GM19395 (cell line): Measurements from ENCODE around the gene TCF3.

ENCODE experiments used
- ATAC-seq: cut with Tn5 transposase; IDR thresholded peaks from one replicate; pipeline ENCODE4 v1.9.1; 2021; ENCODE audit warnings: mild to moderate bottlenecking, moderate library complexity; ENCODE audit not compliant: unreplicated experiment

The TCF3 gene

DNA sequence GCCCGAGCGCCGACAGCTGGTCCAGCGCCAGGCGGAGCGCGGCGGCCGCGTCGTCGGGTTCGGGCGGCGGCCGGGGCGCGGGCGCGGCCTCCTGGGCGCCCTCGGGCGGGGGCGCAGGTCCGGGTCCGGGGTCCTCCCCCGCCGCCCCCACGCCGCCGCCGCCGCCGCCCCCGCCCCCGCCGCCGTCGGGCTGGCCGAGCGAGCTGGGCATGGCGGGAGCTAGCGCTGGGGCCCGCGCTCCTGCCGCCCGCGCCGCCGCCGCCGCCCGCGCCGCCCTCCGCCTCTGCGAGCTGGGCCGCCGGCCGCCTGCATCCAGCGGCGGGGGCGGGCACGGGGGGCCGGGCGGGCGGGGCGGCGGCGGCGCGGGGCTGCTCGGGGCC lies 84.6 kb downstream of the TCF3 start:
- ATAC-seq: no peak

DNA sequence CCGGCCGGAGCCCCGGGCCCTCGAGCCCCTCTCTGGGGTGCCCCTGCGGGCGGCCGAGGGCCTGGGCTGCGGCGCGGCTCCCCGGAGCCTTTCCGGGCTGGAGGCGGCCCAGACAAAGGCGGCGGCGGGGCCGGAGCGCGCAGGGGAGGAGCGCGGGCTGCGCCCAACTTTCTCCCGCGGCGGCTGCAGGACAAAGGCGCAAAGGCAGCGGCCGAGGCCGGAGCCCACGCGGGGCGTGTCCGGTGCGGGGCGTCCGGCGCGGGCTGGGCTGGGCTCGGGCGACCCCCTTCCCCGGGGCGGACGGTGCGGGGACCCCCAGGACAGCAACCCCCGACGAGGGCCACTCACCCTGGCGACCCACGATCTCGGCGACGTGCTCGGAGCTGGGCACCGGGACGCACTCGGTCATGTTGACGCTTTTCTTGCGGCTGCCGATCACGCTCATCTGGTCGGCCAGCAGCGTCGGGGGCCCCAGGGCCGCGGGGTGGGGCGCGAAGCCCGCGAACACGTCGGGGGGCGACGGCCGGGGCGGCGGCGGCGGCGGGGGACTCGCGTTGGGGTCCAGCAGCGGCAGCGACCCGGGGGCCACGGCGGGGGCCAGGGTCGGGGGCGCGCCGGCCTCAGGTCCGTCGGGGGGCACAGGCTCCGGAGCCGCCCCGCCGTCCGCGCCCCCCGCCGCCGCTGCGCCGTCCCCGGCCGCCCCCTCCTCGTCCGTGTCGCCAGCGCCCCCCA lies 85.1 kb downstream of the TCF3 start:
- no peak for ATAC-seq

DNA sequence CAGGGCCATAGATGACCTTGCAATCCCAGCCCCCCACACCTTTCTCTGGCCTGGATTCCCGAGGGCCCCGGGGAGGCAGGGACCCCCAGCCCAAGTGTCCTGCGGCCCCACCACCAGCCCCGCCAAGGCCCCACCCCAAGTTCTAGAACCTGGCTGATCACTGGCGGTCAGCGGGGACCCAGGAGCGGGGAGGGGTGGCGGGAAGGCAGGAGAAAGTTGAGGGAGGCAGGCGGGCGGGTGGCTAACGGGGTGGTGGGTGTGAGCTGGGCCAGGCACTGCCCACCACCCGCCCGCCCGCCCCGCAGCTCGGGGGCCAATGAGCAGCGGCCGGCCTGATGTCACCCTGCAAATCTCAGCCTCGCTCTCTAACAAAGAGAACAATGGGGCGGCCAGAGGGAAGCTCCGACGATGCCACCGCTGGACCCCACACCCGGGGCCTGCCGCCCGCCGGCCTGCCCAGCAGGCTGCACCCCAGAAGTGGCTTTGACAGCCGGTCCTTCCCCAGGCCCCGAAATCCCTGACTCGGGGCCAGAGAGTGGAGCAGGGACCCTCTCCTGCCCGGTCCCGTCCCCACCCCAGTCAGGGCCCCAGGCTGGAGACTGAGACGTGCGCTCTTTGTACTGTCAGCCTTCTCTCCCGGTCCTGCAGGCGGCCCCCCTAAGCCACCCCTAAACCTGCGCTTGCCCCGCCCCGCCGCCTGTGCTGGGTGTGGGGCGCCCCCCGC lies 85.9 kb downstream of the TCF3 start:
- ATAC-seq: no peak

DNA sequence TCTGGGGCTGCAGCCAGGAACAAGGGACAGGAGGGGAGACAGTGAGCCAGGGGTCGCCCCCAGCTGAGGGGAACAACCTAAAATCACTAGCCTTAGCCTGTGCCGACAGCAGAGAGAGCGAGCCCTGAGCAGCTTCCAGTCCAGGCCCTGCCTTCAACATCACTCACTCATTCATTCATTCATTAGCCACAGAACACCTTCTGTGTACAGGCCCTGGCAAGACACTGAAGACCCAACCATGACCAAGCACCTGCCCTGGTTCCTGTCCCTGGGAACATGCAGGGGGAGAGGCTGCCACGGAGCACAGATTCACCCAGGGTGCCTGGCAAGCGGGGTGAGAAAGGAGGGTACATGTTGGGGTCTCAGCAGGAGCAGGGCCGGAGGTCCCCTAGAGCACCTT lies 89.2 kb downstream of the TCF3 start:
- no peak for ATAC-seq

DNA sequence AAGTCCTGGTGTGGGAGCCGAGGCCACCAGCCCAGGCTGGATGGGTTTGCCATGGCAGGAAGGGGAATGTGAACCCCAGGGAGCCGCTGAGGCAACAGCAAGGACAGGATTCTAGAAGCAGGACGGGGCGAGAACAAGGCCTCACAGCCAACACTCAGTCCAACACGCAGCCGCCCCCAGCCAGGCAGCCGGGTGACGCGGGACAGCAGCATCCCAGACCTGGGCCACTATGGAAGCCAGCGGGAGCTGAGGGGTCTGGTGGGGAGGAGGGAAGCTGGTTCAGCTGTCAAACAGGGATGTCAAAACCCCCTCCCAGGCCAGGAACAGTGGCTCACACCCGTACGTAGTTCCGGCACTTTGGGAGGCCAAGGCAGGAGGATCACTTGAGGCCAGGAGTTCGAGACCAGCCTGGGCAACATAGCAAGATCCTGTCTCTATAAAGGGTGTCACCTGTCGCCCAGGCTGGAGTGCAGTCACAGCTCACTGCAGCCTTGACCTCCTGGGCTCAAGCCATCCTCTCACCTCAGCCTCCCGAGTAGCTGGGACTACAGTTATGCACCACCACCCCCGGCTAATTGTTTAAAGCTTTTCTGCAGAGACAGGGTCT lies 91.1 kb downstream of the TCF3 start:
- ATAC-seq: no peak

DNA sequence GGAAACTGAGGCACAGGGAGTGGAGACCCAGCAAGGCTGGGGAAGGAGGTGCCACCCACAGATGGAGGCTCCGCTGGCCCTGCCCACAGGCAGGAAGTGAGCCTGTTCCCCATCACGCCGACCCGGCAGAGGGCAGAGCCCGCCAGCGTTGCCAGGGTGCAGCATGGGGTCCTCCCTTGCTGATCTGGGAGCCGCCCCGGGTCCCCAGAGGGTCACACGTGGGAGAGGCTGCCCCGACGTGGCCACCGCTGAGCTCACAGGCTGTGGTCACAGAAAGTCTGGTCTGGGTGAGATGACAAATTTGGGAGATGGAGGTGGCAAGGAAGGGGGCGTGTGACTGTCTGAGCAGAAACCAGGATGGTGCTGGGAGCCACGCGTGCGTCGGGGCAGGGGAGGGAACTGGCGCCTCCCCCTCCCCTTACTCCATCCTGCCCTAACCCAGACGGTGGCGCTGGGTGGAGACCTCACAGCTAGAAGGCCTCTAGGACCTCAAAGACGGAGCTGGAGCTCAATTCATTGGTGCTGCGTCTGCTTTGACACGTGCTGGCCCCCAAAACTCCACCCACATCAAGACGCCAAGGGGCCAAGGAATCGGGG lies 92.0 kb downstream of the TCF3 start:
- ATAC-seq: no peak
